HG03575 (cell line): Measurements from ENCODE around the gene ZNF205.

ENCODE experiments used
- ATAC-seq: cut with Tn5 transposase; IDR thresholded peaks from one replicate; pipeline ENCODE4 v1.9.1; 2021; ENCODE audit not compliant: unreplicated experiment, insufficient number of reproducible peaks, low FRiP score; ENCODE audit errors: extremely low read depth

The ZNF205 gene

GRCh38 chr16:3143598-3144320 is 31.4 kb downstream of the ZNF205 start:
- no peak for ATAC-seq

GRCh38 chr16:3144321-3144983 is 32.1 kb downstream of the ZNF205 start:
- ATAC-seq, result no peak

- no peak for ATAC-seq
Observed at GRCh38 chr16:3145151-3145550, 32.8 kb downstream of the ZNF205 start.

GRCh38 chr16:3145660-3146059 is 33.3 kb downstream of the ZNF205 start:
- no peak for ATAC-seq

- ATAC-seq, result no peak
Observed at GRCh38 chr16:3147046-3147756, 34.8 kb downstream of the ZNF205 start.

- no peak for ATAC-seq
Observed at GRCh38 chr16:3147757-3148104, 35.3 kb downstream of the ZNF205 start.

GRCh38 chr16:3148256-3149192 is 36.1 kb downstream of the ZNF205 start:
- no peak for ATAC-seq

- no peak for ATAC-seq
Observed at GRCh38 chr16:3149193-3149530, 36.8 kb downstream of the ZNF205 start.

GRCh38 chr16:3149630-3150345 is 37.4 kb downstream of the ZNF205 start:
- ATAC-seq, result no peak

GRCh38 chr16:3150346-3151218 is 38.2 kb downstream of the ZNF205 start:
- no peak for ATAC-seq

- no peak for ATAC-seq
Observed at GRCh38 chr16:3152027-3152276, 39.6 kb downstream of the ZNF205 start.

GRCh38 chr16:3152277-3152990 is 40.0 kb downstream of the ZNF205 start:
- ATAC-seq, result no peak

GRCh38 chr16:3152991-3153368 is 40.6 kb downstream of the ZNF205 start:
- ATAC-seq, result no peak

- ATAC-seq, result no peak
Observed at GRCh38 chr16:3155181-3155580, 42.8 kb downstream of the ZNF205 start.

GRCh38 chr16:3155972-3156371 is 43.6 kb downstream of the ZNF205 start:
- no peak for ATAC-seq

GRCh38 chr16:3157229-3158025 is 45.0 kb downstream of the ZNF205 start:
- no peak for ATAC-seq

- ATAC-seq, result no peak
Observed at GRCh38 chr16:3158026-3158509, 45.7 kb downstream of the ZNF205 start.
